Measurements from ENCODE around the gene PLA2G4D. TPM values are rescaled to one million over a fixed set of nuclear protein-coding genes. Genes with fewer than 3 reads are reported as not detected.

The PLA2G4D gene
- total and polyA plus RNA-seq, 10 of the 15 experiments (the other 5 are each of a cell fraction or from before 2014, with no cell fraction given): 0.03 TPM; not detected in 9

- DNase-seq (ENCODE audit: low read depth, low spot score) (no peak), FAIRE-seq (peak; percentile 76), ATAC-seq (peak; percentile 57)
- BruUV-seq (replicated peaks): no TSS peak
- H3K4me3 ChIP-seq: no peak overlapping the region
- no peaks in the 10 kb centered on the region for H3K4me1 ChIP-seq (ENCODE audit: control insufficient read depth, insufficient read depth, low read length)
- intact Hi-C loops (cut with micrococcal nuclease; ENCODE audit: unreplicated experiment) (no loop called here), in situ Hi-C loops (cut with MboI) (no loop called here)
- no peaks in the 10 kb centered on the region for H3K36me3 ChIP-seq (ENCODE audit: control insufficient read depth in 2 of 2, insufficient read depth in 2 of 2, low read length in 1 of 2)
- CTCF ChIA-PET: interaction anchor here (1.1 to 2.8 kb wide), 12 partner anchors 9 to 477 kb away, joined by 3 to 16 read pairs (median 6); partner anchors contain the start of gene MGA
- RAD21 ChIA-PET (ENCODE audit: unreplicated experiment): interaction anchor here (0.9 kb wide), 1 partner anchor 148 kb away, joined by 3 read pairs; no protein-coding TSS in a partner anchor
- no peaks in the 10 kb centered on the region for H3K9me3 ChIP-seq (replicated peaks; ENCODE audit: control insufficient read depth, insufficient read depth, low read length)
- no peak overlapping the region for H2AFZ ChIP-seq (ENCODE audit: control insufficient read depth, low read depth, low read length)
- POLR2A ChIA-PET: interaction anchor here (1.0 kb wide), 1 partner anchor 149 kb away, joined by 3 read pairs; no protein-coding TSS in a partner anchor
- SMC1A ChIA-PET (ENCODE audit: uncharacterized antibody, unreplicated experiment): interaction anchor here (0.6 to 1.7 kb wide), 7 partner anchors 23 to 248 kb away, joined by 3 read pairs; no protein-coding TSS in a partner anchor
- no peaks in the 10 kb centered on the region for H4K20me1 ChIP-seq (ENCODE audit: control insufficient read depth, insufficient read depth)
- peak; percentile 63; the same call in 1 of the 2 replicates for TF ChIP-seq SMC3 (IDR thresholded peaks at IDR 0.05; ENCODE audit: borderline replicate concordance, low read length)
- peak; percentile 70 for TF ChIP-seq RAD21 (IDR thresholded peaks at IDR 0.05; ENCODE audit: insufficient read depth, low read depth, low read length)
- TF ChIP-seq CBFB (IDR thresholded peaks at IDR 0.05; ENCODE audit: low read depth): no peak
- peak; percentile 56 to 62 (median 59); a peak in 5 of 6 replicates for TF ChIP-seq CTCF (IDR thresholded peaks at IDR 0.05 in 2 of 3, conservative IDR thresholded peaks at IDR 0.05 in 1 of 3; ENCODE audit: control insufficient read depth in 2 of 3, extremely low read depth in 1 of 3, insufficient read depth in 1 of 3, low read depth in 3 of 3, low read length in 3 of 3)
- no peak for TF ChIP-seq NR2C2 (IDR thresholded peaks at IDR 0.05; ENCODE audit: borderline replicate concordance, control insufficient read depth, insufficient read length, low read depth)
- H3K4me2 ChIP-seq (ENCODE audit: control insufficient read depth, insufficient read depth): no peak overlapping the region
- 32% methylated on average over 11 of the region's 11 CpGs for WGBS (ENCODE audit: insufficient coverage, insufficient replicate concordance, low lambda C conversion rate, missing lambda C conversion rate)
- no peaks in the 10 kb centered on the region; a peak in 1 of 4 replicates for H3K27me3 ChIP-seq (replicated peaks in 1 of 2; ENCODE audit: control insufficient read depth in 2 of 2, insufficient read depth in 2 of 2, low read length in 1 of 2)
- no peak overlapping the region for H3K9ac ChIP-seq (ENCODE audit: control insufficient read depth, insufficient read depth, low read length)
- H3K79me2 ChIP-seq (ENCODE audit: control insufficient read depth, insufficient read depth, low read length): no peaks in the 10 kb centered on the region
- no peak overlapping the region for H3K27ac ChIP-seq (ENCODE audit: control insufficient read depth, insufficient read depth)
Measured at GRCh38 chr15:42137461-42138261, 43.3 kb upstream of the PLA2G4D start.

Data from GM12878 (cell line).